Hepatocyte (in vitro differentiated cells): ENCODE measurements around the gene OSBP.

Experiments
- EZH2 ChIP-seq: fragments of 200-600 bp; sonication (generic); IDR thresholded peaks from 2 replicates; pipeline ENCODE4 v1.6.1; 2016; ENCODE audit warnings: antibody characterized with exemption, mild to moderate bottlenecking, borderline replicate concordance
- EZH2phosphoT487 ChIP-seq: fragments of 200-600 bp; sonication (generic); IDR thresholded peaks from one replicate; pipeline ENCODE4 v1.6.1; 2018; ENCODE audit warnings: antibody characterized with exemption, mild to moderate bottlenecking, low read depth, moderate library complexity; ENCODE audit not compliant: unreplicated experiment, severe bottlenecking
- TF ChIP-seq, protein P1 (sequence below): fragments of 200-600 bp; sonication (generic); IDR thresholded peaks from 2 replicates; pipeline ENCODE4 v1.5.1; 2016; ENCODE audit warnings: antibody characterized with exemption, mild to moderate bottlenecking; ENCODE audit not compliant: poor library complexity

DNA sequence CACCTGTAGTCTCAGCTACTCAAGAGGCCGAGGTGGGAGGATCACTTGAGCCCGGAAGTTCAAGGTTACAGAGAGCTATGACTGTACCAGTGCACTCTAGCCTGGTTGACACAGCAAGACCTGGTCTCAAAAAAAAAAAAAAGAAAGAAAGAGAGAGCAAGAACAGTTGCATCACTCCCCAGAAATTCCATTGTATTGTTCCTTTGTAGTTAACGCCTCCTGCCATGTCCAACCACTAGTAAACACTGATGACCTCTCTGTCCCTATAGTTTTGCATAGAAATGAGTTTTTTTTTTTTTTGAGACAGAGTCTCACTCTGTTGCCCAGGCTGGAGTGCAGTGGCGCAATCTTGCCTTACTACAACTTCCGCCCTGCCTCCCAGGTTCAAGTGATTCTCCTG is 42.5 kb upstream of the OSBP start:
- TF ChIP-seq, protein P1, sequence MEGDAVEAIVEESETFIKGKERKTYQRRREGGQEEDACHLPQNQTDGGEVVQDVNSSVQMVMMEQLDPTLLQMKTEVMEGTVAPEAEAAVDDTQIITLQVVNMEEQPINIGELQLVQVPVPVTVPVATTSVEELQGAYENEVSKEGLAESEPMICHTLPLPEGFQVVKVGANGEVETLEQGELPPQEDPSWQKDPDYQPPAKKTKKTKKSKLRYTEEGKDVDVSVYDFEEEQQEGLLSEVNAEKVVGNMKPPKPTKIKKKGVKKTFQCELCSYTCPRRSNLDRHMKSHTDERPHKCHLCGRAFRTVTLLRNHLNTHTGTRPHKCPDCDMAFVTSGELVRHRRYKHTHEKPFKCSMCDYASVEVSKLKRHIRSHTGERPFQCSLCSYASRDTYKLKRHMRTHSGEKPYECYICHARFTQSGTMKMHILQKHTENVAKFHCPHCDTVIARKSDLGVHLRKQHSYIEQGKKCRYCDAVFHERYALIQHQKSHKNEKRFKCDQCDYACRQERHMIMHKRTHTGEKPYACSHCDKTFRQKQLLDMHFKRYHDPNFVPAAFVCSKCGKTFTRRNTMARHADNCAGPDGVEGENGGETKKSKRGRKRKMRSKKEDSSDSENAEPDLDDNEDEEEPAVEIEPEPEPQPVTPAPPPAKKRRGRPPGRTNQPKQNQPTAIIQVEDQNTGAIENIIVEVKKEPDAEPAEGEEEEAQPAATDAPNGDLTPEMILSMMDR: no peak
- no peak for TF ChIP-seq EZH2phosphoT487
- TF ChIP-seq EZH2: no peak
